ENCODE measurements around the gene RBPMS2. TPM values are rescaled to one million over a fixed set of nuclear protein-coding genes. Genes with fewer than 3 reads are reported as not detected.
"Not testable (repeated sequence)": the region's sequence is repeated elsewhere in the genome, so short reads cannot be mapped to it uniquely, and the experiment has no call there.

RBPMS2 gene
- total and polyA plus RNA-seq, 4 donors = 0.42 to 7.9 (median 2.4) TPM

DNA sequence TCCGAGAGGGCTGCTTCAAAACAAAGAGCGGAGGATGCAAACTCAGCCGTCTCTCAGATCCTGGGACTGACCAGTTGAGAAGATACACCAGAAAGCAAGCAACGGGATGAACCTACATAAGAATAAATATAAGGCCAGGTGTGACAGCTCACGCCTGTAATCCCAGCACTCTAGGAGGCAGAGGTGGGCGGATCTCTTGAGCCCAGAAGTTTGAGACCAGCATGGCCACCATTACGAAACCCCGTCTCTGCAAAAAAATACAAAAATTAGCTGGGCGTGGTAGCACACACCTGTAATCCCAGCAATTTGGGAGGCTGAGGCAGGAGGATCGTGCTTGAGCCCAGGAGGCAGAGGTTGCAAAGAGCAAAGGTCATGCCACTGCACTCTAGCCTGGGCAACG is 31.7 kb downstream of the RBPMS2 start (continued):
- TF ChIP-seq, protein P1, sequence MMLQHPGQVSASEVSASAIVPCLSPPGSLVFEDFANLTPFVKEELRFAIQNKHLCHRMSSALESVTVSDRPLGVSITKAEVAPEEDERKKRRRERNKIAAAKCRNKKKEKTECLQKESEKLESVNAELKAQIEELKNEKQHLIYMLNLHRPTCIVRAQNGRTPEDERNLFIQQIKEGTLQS (IDR thresholded peaks at IDR 0.05) = no peak

DNA sequence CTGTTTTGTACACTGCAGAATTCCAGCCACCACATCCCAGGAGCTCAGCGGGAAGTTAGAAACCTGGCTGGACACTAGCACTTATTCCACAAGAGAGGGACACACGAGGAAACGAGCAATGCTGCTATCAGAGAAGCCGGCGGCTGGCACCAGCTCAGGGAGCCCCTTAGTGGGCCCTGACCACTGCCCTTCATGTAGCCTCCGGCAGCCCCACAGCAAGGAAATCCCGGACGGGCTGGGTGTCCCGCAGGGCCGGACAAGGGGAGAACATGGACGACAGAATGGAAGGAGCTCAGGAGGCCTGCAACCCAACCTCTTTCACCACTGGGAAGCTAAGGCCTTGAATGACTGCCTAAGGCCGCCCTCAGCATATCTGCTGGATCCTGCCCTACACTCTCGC is 32.5 kb downstream of the RBPMS2 start:
- no peak for DNase-seq (ENCODE audit: low spot score)
- no peaks in the 10 kb centered on the region for H3K9me3 ChIP-seq (ENCODE audit: control insufficient read depth in 4 of 4, low read length in 3 of 4)
- no peak for TF ChIP-seq RAD21 (IDR thresholded peaks at IDR 0.05)
- TF ChIP-seq, protein P1 (IDR thresholded peaks at IDR 0.05) = no peak
- TF ChIP-seq, protein P2, sequence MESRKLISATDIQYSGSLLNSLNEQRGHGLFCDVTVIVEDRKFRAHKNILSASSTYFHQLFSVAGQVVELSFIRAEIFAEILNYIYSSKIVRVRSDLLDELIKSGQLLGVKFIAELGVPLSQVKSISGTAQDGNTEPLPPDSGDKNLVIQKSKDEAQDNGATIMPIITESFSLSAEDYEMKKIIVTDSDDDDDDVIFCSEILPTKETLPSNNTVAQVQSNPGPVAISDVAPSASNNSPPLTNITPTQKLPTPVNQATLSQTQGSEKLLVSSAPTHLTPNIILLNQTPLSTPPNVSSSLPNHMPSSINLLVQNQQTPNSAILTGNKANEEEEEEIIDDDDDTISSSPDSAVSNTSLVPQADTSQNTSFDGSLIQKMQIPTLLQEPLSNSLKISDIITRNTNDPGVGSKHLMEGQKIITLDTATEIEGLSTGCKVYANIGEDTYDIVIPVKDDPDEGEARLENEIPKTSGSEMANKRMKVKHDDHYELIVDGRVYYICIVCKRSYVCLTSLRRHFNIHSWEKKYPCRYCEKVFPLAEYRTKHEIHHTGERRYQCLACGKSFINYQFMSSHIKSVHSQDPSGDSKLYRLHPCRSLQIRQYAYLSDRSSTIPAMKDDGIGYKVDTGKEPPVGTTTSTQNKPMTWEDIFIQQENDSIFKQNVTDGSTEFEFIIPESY (IDR thresholded peaks at IDR 0.05) = no peak
- TF ChIP-seq, protein P3, sequence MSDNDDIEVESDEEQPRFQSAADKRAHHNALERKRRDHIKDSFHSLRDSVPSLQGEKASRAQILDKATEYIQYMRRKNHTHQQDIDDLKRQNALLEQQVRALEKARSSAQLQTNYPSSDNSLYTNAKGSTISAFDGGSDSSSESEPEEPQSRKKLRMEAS (IDR thresholded peaks at IDR 0.05) = no peak
- no peak for TF ChIP-seq YY1 (IDR thresholded peaks at IDR 0.05)
- no peak for TF ChIP-seq NR2F2 (IDR thresholded peaks at IDR 0.05)
- TF ChIP-seq FOXA2 (IDR thresholded peaks at IDR 0.05) = no peak
- TF ChIP-seq EGR1 (IDR thresholded peaks at IDR 0.05; ENCODE audit: low read depth in 2 of 2) = no peak
- TF ChIP-seq FOXA1 (IDR thresholded peaks at IDR 0.05) = no peak
- TF ChIP-seq, protein P4, sequence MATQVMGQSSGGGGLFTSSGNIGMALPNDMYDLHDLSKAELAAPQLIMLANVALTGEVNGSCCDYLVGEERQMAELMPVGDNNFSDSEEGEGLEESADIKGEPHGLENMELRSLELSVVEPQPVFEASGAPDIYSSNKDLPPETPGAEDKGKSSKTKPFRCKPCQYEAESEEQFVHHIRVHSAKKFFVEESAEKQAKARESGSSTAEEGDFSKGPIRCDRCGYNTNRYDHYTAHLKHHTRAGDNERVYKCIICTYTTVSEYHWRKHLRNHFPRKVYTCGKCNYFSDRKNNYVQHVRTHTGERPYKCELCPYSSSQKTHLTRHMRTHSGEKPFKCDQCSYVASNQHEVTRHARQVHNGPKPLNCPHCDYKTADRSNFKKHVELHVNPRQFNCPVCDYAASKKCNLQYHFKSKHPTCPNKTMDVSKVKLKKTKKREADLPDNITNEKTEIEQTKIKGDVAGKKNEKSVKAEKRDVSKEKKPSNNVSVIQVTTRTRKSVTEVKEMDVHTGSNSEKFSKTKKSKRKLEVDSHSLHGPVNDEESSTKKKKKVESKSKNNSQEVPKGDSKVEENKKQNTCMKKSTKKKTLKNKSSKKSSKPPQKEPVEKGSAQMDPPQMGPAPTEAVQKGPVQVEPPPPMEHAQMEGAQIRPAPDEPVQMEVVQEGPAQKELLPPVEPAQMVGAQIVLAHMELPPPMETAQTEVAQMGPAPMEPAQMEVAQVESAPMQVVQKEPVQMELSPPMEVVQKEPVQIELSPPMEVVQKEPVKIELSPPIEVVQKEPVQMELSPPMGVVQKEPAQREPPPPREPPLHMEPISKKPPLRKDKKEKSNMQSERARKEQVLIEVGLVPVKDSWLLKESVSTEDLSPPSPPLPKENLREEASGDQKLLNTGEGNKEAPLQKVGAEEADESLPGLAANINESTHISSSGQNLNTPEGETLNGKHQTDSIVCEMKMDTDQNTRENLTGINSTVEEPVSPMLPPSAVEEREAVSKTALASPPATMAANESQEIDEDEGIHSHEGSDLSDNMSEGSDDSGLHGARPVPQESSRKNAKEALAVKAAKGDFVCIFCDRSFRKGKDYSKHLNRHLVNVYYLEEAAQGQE (IDR thresholded peaks at IDR 0.05) = no peak
- no peak for TF ChIP-seq RXRA (IDR thresholded peaks at IDR 0.05)
- TF ChIP-seq SP1 (IDR thresholded peaks at IDR 0.05) = no peak
- 96% methylated on average over 13 of the region's 13 CpGs for WGBS
- no peak overlapping the region for H3K27ac ChIP-seq (ENCODE audit: low read depth in 1 of 2, low read length in 2 of 2)
- peaks cover 0 to under 1% (median 0%) of the 10 kb centered on the region in 4 donors for H3K36me3 ChIP-seq (ENCODE audit: control insufficient read depth in 4 of 4, insufficient read depth in 3 of 4, low read depth in 1 of 4, low read length in 3 of 4)
- H3K4me1 ChIP-seq (ENCODE audit: control insufficient read depth in 4 of 4, insufficient read depth in 4 of 4, low read length in 3 of 4) = no peaks in the 10 kb centered on the region
- H3K4me3 ChIP-seq (ENCODE audit: low read depth in 1 of 3, low read length in 3 of 3) = no peak overlapping the region
- no peaks in the 10 kb centered on the region for H3K27me3 ChIP-seq (ENCODE audit: control insufficient read depth in 4 of 4, insufficient read depth in 4 of 4, low read length in 3 of 4)
- no peak overlapping the region for H3K9ac ChIP-seq (ENCODE audit: low read depth in 1 of 2, low read length in 2 of 2)

DNA sequence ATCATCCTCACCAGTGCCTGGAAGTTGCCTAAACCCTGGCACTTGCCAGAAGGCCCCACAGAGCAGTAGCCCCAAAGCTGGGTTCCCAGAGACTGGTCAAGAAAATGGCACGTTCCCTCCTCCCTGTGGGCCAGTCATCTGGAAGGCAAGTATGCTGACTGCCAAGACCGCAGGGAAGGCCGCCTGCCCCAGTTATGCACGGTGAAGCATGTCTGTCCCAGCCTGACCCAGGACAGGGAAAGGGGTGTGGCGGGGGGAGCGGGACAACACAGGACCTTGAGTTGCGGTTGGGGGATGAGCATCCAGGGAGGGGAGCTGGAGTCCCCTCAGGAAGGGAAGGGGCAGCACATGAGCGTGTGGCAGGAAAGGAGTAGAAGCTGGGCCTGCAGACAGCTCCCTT is 33.0 kb downstream of the RBPMS2 start:
- DNase-seq (ENCODE audit: low spot score) = no peak
- Histone ChIP-seq H3K4me1 (ENCODE audit: control insufficient read depth in 4 of 4, insufficient read depth in 4 of 4, low read length in 3 of 4) (no peaks in the 10 kb centered on the region), H3K9me3 (ENCODE audit: control insufficient read depth in 4 of 4, low read length in 3 of 4) (no peaks in the 10 kb centered on the region), H3K27me3 (ENCODE audit: control insufficient read depth in 4 of 4, insufficient read depth in 4 of 4, low read length in 3 of 4) (no peaks in the 10 kb centered on the region), H3K9ac (ENCODE audit: low read depth in 1 of 2, low read length in 2 of 2) (no peak overlapping the region), H3K27ac (ENCODE audit: low read depth in 1 of 2, low read length in 2 of 2) (no peak overlapping the region), H3K36me3 (ENCODE audit: control insufficient read depth in 4 of 4, insufficient read depth in 3 of 4, low read depth in 1 of 4, low read length in 3 of 4) (no peaks in the 10 kb centered on the region), H3K4me3 (ENCODE audit: low read depth in 1 of 3, low read length in 3 of 3) (no peak overlapping the region)
- 95% methylated on average over 8 of the region's 8 CpGs for WGBS
- TF ChIP-seq HNF4G (IDR thresholded peaks at IDR 0.05) = no peak
- no peak for TF ChIP-seq HNF4A (conservative IDR thresholded peaks at IDR 0.05)
- no peak for TF ChIP-seq RAD21 (IDR thresholded peaks at IDR 0.05)
- TF ChIP-seq, protein P4 (IDR thresholded peaks at IDR 0.05) = no peak
- no peak for TF ChIP-seq RXRA (IDR thresholded peaks at IDR 0.05)

DNA sequence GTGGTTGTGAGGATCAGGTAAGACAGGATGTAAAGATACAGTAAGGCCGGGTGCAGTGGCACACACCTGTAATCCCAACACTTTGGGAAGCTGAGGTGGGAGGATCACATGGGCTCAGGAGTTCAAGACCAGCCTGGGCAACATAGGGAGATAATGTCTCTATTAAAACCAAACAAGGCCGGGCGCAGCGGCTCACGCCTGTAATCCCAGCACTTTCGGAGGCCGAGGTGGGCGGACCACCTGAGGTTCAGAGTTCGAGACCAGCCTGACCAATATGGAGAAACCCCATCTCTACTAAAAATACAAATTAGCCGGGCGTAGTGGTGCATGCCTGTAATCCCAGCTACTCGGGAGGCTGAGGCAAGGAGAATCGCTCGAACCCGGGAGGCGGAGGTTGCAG is 33.7 kb downstream of the RBPMS2 start:
- H3K27me3 ChIP-seq (ENCODE audit: control insufficient read depth in 4 of 4, insufficient read depth in 4 of 4, low read length in 3 of 4); DNase-seq (ENCODE audit: low spot score); H3K9me3 ChIP-seq (ENCODE audit: control insufficient read depth in 4 of 4, low read length in 3 of 4); H3K27ac ChIP-seq (ENCODE audit: low read depth in 1 of 2, low read length in 2 of 2); H3K4me3 ChIP-seq (ENCODE audit: low read depth in 1 of 3, low read length in 3 of 3); H3K4me1 ChIP-seq (ENCODE audit: control insufficient read depth in 4 of 4, insufficient read depth in 4 of 4, low read length in 3 of 4); H3K9ac ChIP-seq (ENCODE audit: low read depth in 1 of 2, low read length in 2 of 2); H3K36me3 ChIP-seq (ENCODE audit: control insufficient read depth in 4 of 4, insufficient read depth in 3 of 4, low read depth in 1 of 4, low read length in 3 of 4): not testable (repeated sequence)
- 90% methylated on average over 15 of the region's 16 CpGs for WGBS

Measured in liver (tissue), 9 donors.